ENCODE measurements around the gene IGFBP2.

DNA sequence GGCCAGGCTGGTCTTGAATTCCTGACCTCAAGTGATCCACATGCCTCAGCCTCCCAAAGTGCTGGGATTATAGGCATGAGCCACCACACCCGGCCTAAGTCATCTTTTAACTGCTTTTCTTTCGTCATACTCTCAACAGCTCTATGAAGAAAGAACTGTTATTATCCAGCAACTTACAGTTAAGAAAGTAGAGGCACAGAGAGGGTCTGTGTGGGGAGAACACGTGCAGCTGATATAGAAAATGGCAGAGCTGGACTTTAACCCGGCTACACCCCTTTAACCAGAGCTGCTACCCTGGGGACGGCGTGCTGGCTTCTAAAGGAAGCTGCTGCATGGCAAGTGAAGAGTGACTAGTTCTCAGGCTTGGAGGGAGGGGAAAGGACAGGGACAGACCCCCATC is 25.5 kb downstream of the IGFBP2 start:
- TF ChIP-seq ZNF274 (IDR thresholded peaks at IDR 0.05; ENCODE audit: low read depth, low read length) (no peak), SUZ12 (IDR thresholded peaks at IDR 0.05; ENCODE audit: extremely low read depth, insufficient read depth, insufficient read length) (no peak)
